ENCODE results near the gene NID1.
"Not testable (repeated sequence)": the region's sequence is repeated elsewhere in the genome, so short reads cannot be mapped to it uniquely, and the experiment has no call there.

Gene NID1

GRCh38 chr1:236100799-236101198 is 35.9 kb upstream of the NID1 start:
- Histone ChIP-seq H3K9ac (no peak overlapping the region), H3K36me3 (ENCODE audit: control insufficient read depth, insufficient read depth, low read length) (no peaks in the 10 kb centered on the region), H3K4me1 (no peaks in the 10 kb centered on the region), H3K4me2 (ENCODE audit: low read length) (no peak overlapping the region), H3K4me3 (ENCODE audit: low read depth, low read length) (no peak overlapping the region), H3K27ac (no peak overlapping the region), H3K27me3 (ENCODE audit: control insufficient read depth, insufficient read depth, low read length) (no peaks in the 10 kb centered on the region), H3K9me3 (ENCODE audit: control insufficient read depth, low read length) (no peaks in the 10 kb centered on the region), H2AFZ (no peak overlapping the region), H3K79me2 (no peaks in the 10 kb centered on the region)
- TF ChIP-seq CTCF (IDR thresholded peaks at IDR 0.05): no peak

- no peak overlapping the region for H3K4me3 ChIP-seq (ENCODE audit: low read depth, low read length)
- TF ChIP-seq CTCF (IDR thresholded peaks at IDR 0.05): no peak
Measured at GRCh38 chr1:236099355-236099974, 34.6 kb upstream of the NID1 start.

GRCh38 chr1:236098267-236098666 is 33.4 kb upstream of the NID1 start:
- no peaks in the 10 kb centered on the region for H3K27me3 ChIP-seq (ENCODE audit: control insufficient read depth, insufficient read depth, low read length)
- H3K9me3 ChIP-seq (ENCODE audit: control insufficient read depth, low read length): no peaks in the 10 kb centered on the region
- H2AFZ ChIP-seq: no peak overlapping the region
- H3K4me3 ChIP-seq (ENCODE audit: low read depth, low read length): no peak overlapping the region
- no peak for TF ChIP-seq CTCF (IDR thresholded peaks at IDR 0.05)
- H3K36me3 ChIP-seq (ENCODE audit: control insufficient read depth, insufficient read depth, low read length): no peaks in the 10 kb centered on the region
- H3K9ac ChIP-seq: no peak overlapping the region
- H3K27ac ChIP-seq: no peak overlapping the region
- no peaks in the 10 kb centered on the region for H3K4me1 ChIP-seq
- H3K79me2 ChIP-seq: no peaks in the 10 kb centered on the region
- H3K4me2 ChIP-seq (ENCODE audit: low read length): no peak overlapping the region

More at GRCh38 chr1:236099355-236099974, 34.6 kb upstream of the NID1 start:
- no peak overlapping the region for H3K27ac ChIP-seq
- no peaks in the 10 kb centered on the region for H3K27me3 ChIP-seq (ENCODE audit: control insufficient read depth, insufficient read depth, low read length)
- no peak overlapping the region for H3K9ac ChIP-seq
- no peaks in the 10 kb centered on the region for H3K4me1 ChIP-seq
- H3K79me2 ChIP-seq: no peaks in the 10 kb centered on the region
- H3K4me2 ChIP-seq (ENCODE audit: low read length): no peak overlapping the region
- H2AFZ ChIP-seq: no peak overlapping the region
- H3K9me3 ChIP-seq (ENCODE audit: control insufficient read depth, low read length): no peaks in the 10 kb centered on the region
- H3K36me3 ChIP-seq (ENCODE audit: control insufficient read depth, insufficient read depth, low read length): no peaks in the 10 kb centered on the region

- H2AFZ ChIP-seq; H3K9ac ChIP-seq; H3K36me3 ChIP-seq (ENCODE audit: control insufficient read depth, insufficient read depth, low read length); H3K4me3 ChIP-seq (ENCODE audit: low read depth, low read length); H3K4me1 ChIP-seq; H3K27ac ChIP-seq; H3K79me2 ChIP-seq; H3K9me3 ChIP-seq (ENCODE audit: control insufficient read depth, low read length); H3K27me3 ChIP-seq (ENCODE audit: control insufficient read depth, insufficient read depth, low read length); H3K4me2 ChIP-seq (ENCODE audit: low read length): not testable (repeated sequence)
Measured at GRCh38 chr1:236096660-236097482, 32.0 kb upstream of the NID1 start.

- H3K79me2 ChIP-seq: no peaks in the 10 kb centered on the region
- H3K27me3 ChIP-seq (ENCODE audit: control insufficient read depth, insufficient read depth, low read length): no peaks in the 10 kb centered on the region
- H3K9ac ChIP-seq: no peak overlapping the region
- TF ChIP-seq CTCF (IDR thresholded peaks at IDR 0.05): no peak
- H3K4me3 ChIP-seq (ENCODE audit: low read depth, low read length): no peak overlapping the region
- no peaks in the 10 kb centered on the region for H3K4me1 ChIP-seq
- no peaks in the 10 kb centered on the region for H3K9me3 ChIP-seq (ENCODE audit: control insufficient read depth, low read length)
- no peaks in the 10 kb centered on the region for H3K36me3 ChIP-seq (ENCODE audit: control insufficient read depth, insufficient read depth, low read length)
- no peak overlapping the region for H2AFZ ChIP-seq
- H3K27ac ChIP-seq: no peak overlapping the region
- H3K4me2 ChIP-seq (ENCODE audit: low read length): no peak overlapping the region
Measured at GRCh38 chr1:236095705-236096520, 31.0 kb upstream of the NID1 start.

Data from parathyroid adenoma (tissue), 2 donors.